Measurements from ENCODE around the gene SV2B. TPM values are rescaled to one million over a fixed set of nuclear protein-coding genes. Genes with fewer than 3 reads are reported as not detected.
A peak's percentile ranks its signal among the peaks of the same experiment; 100 is the strongest.

The SV2B gene
- total RNA-seq, 1 experiment from 2014 or later: 3.9 TPM

DNA sequence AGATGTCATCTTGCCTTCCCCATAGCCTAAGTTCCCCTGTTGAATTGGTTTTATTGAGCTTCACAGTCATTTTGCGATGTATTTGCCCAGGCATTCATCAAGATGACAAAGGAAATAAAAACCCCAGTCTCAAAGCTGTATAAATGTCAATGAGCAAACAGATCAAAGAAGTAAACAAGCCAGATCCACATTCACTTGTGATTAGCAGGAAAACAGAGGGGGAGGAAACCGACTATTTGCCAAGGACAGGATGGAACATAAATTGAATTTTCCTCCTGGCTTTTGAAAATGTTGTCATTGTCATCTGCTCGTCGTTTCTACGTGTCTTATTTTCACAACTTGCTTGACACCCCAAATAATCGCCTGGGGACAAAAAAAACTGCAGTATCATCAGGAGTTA lies 83.5 kb downstream of the SV2B start:
- TF ChIP-seq, protein P1, sequence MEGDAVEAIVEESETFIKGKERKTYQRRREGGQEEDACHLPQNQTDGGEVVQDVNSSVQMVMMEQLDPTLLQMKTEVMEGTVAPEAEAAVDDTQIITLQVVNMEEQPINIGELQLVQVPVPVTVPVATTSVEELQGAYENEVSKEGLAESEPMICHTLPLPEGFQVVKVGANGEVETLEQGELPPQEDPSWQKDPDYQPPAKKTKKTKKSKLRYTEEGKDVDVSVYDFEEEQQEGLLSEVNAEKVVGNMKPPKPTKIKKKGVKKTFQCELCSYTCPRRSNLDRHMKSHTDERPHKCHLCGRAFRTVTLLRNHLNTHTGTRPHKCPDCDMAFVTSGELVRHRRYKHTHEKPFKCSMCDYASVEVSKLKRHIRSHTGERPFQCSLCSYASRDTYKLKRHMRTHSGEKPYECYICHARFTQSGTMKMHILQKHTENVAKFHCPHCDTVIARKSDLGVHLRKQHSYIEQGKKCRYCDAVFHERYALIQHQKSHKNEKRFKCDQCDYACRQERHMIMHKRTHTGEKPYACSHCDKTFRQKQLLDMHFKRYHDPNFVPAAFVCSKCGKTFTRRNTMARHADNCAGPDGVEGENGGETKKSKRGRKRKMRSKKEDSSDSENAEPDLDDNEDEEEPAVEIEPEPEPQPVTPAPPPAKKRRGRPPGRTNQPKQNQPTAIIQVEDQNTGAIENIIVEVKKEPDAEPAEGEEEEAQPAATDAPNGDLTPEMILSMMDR (conservative IDR thresholded peaks at IDR 0.05; ENCODE audit: low read depth, low read length): no peak
- no peak for TF ChIP-seq EZH2 (IDR thresholded peaks at IDR 0.05; ENCODE audit: borderline replicate concordance, low read depth, low read length, poor library complexity, severe bottlenecking)
- ChIA-PET CTCF (no interaction called here), POLR2A (ENCODE audit: low non-redundant PET) (no interaction called here)
- intact Hi-C loops (cut with micrococcal nuclease; ENCODE audit: unreplicated experiment): no loop called here
- H3K4me3 ChIP-seq (ENCODE audit: low read depth, low read length, poor library complexity, severe bottlenecking): no peak overlapping the region
- H3K4me1 ChIP-seq (ENCODE audit: insufficient read depth, low read length, poor library complexity, severe bottlenecking): no peaks in the 10 kb centered on the region
- no peak for DNase-seq (ENCODE audit: low spot score)
- peaks cover 28% of the 10 kb centered on the region for H3K27me3 ChIP-seq (replicated peaks; ENCODE audit: insufficient read depth, low read depth, low read length, poor library complexity)
- H3K9me3 ChIP-seq (ENCODE audit: low read depth, low read length, poor library complexity, severe bottlenecking): no peaks in the 10 kb centered on the region
- BruUV-seq (replicated peaks): no TSS peak
- H3K36me3 ChIP-seq (ENCODE audit: insufficient read depth, low read length, poor library complexity, severe bottlenecking): no peaks in the 10 kb centered on the region
- H3K27ac ChIP-seq (ENCODE audit: low read depth, low read length, poor library complexity, severe bottlenecking): no peak overlapping the region

DNA sequence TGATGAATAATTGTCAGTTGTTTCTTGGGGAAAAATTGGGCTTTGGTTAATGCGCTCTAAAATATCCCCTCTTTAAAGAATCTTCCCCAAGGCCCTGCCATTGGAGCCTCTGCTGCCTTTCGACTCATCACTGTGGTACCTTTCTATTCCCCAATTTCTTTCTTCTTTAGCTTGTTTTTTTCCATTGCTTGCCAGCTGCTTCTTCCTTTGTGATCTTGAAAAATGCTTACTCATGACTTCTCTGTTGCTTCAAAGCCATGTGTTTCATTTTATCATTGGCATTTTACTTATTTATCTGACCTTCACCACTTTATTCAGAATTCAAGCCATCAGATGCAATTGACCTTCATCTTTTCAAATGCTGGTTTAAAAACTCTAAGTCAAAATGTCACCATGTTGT lies 84.4 kb downstream of the SV2B start:
- CTCF ChIA-PET: no interaction called here
- Histone ChIP-seq H3K4me1 (ENCODE audit: insufficient read depth, low read length, poor library complexity, severe bottlenecking) (no peaks in the 10 kb centered on the region), H3K27me3 (replicated peaks; ENCODE audit: insufficient read depth, low read depth, low read length, poor library complexity) (peaks cover 28% of the 10 kb centered on the region), H3K4me3 (ENCODE audit: low read depth, low read length, poor library complexity, severe bottlenecking) (no peak overlapping the region), H3K9me3 (ENCODE audit: low read depth, low read length, poor library complexity, severe bottlenecking) (no peaks in the 10 kb centered on the region), H3K36me3 (ENCODE audit: insufficient read depth, low read length, poor library complexity, severe bottlenecking) (no peaks in the 10 kb centered on the region), H3K27ac (ENCODE audit: low read depth, low read length, poor library complexity, severe bottlenecking) (no peak overlapping the region)
- BruUV-seq (replicated peaks): no TSS peak
- POLR2A ChIA-PET (ENCODE audit: low non-redundant PET): no interaction called here
- intact Hi-C loops (cut with micrococcal nuclease; ENCODE audit: unreplicated experiment): no loop called here
- TF ChIP-seq, protein P1 (conservative IDR thresholded peaks at IDR 0.05; ENCODE audit: low read depth, low read length): no peak
- no peak for TF ChIP-seq EZH2 (IDR thresholded peaks at IDR 0.05; ENCODE audit: borderline replicate concordance, low read depth, low read length, poor library complexity, severe bottlenecking)
- no peak for DNase-seq (ENCODE audit: low spot score)

DNA sequence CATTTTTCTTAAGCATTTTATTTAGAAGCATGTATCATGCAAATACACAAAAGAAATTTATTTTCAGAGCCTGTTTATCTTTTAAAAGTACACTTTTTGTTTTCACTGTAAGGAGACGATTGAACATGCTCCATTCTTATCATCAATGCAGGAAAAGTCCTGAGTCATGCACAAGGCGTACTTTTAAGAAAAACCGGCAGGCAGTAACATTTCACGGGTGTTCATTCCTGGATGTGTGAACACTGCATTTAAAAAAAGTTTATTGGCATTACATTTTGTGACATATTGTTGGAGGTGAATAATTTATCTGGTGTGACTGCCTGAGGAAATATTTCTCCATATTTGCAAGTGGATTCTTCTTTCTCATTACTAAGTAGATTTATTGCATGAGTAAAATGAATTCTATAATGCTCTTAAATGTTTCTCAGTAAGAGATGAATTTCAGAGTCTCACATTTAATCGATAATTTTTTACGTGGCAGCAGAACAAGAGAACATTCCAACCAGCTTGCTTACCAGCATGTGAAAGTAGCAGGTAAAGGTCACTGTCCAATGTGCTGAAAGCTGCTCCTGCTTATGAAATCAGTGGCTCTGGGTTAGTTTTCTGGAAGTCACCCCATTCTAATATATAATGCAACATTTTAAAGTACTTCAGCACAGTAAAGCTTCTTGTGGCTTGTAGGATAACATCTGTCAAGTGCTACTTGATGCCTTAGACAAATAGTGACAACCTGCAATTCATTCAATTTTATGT lies 87.0 kb downstream of the SV2B start:
- no TSS peak for BruUV-seq (replicated peaks)
- Histone ChIP-seq H3K4me3 (ENCODE audit: low read depth, low read length, poor library complexity, severe bottlenecking) (no peak overlapping the region), H3K36me3 (ENCODE audit: insufficient read depth, low read length, poor library complexity, severe bottlenecking) (no peaks in the 10 kb centered on the region), H3K4me1 (ENCODE audit: insufficient read depth, low read length, poor library complexity, severe bottlenecking) (no peaks in the 10 kb centered on the region), H3K27ac (ENCODE audit: low read depth, low read length, poor library complexity, severe bottlenecking) (no peak overlapping the region), H3K27me3 (replicated peaks; ENCODE audit: insufficient read depth, low read depth, low read length, poor library complexity) (peaks cover 20% of the 10 kb centered on the region), H3K9me3 (ENCODE audit: low read depth, low read length, poor library complexity, severe bottlenecking) (no peaks in the 10 kb centered on the region)
- CTCF ChIA-PET: no interaction called here
- DNase-seq (ENCODE audit: low spot score): peak; percentile 25
- TF ChIP-seq EZH2 (IDR thresholded peaks at IDR 0.05; ENCODE audit: borderline replicate concordance, low read depth, low read length, poor library complexity, severe bottlenecking): no peak
- POLR2A ChIA-PET (ENCODE audit: low non-redundant PET): no interaction called here
- intact Hi-C loops (cut with micrococcal nuclease; ENCODE audit: unreplicated experiment): no loop called here

DNA sequence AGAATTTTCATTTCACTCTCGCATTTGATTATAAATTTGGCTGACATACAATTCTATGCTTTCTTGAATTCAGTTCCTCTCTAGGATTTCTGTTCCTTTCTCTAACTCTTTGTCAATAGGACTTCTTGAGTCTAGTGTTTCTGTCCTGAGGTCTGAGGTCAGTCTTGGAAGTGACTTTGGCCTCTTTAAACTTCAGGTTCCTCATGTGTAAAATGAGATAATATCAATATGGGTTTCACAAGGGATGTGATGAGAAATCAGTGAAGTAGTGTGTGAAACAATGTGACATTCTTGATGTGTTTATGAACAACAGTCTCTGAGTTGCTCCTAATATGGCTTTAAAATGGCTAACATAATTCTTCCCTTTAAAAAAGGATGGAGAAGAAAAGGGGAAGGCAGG lies 92.2 kb downstream of the SV2B start:
- Histone ChIP-seq H3K27me3 (replicated peaks; ENCODE audit: insufficient read depth, low read depth, low read length, poor library complexity) (no peaks in the 10 kb centered on the region), H3K9me3 (ENCODE audit: low read depth, low read length, poor library complexity, severe bottlenecking) (no peaks in the 10 kb centered on the region), H3K4me3 (ENCODE audit: low read depth, low read length, poor library complexity, severe bottlenecking) (no peak overlapping the region), H3K4me1 (ENCODE audit: insufficient read depth, low read length, poor library complexity, severe bottlenecking) (no peaks in the 10 kb centered on the region), H3K36me3 (ENCODE audit: insufficient read depth, low read length, poor library complexity, severe bottlenecking) (no peaks in the 10 kb centered on the region), H3K27ac (ENCODE audit: low read depth, low read length, poor library complexity, severe bottlenecking) (no peak overlapping the region)
- BruUV-seq (replicated peaks): no TSS peak
- no peak for DNase-seq (ENCODE audit: low spot score)
- no peak for TF ChIP-seq EZH2 (IDR thresholded peaks at IDR 0.05; ENCODE audit: borderline replicate concordance, low read depth, low read length, poor library complexity, severe bottlenecking)
- TF ChIP-seq, protein P1 (conservative IDR thresholded peaks at IDR 0.05; ENCODE audit: low read depth, low read length): no peak
- intact Hi-C loops (cut with micrococcal nuclease; ENCODE audit: unreplicated experiment): no loop called here
- POLR2A ChIA-PET (ENCODE audit: low non-redundant PET): no interaction called here
- CTCF ChIA-PET: no interaction called here

All from A673 (cell line).